SW 1271 (cell line): ENCODE data around the gene BRPF3.

Source experiments
- DNase-seq, 2 experiments: peaks; one replicate each; lab custom pipeline; 2025; lab: John Stamatoyannopoulos, UW

The BRPF3 gene

GRCh38 chr6:36269834-36270705, 73.5 kb downstream of the BRPF3 start, which contains the start of gene PNPLA1:
Gene PNPLA1, plus strand, starts transcription at chr6:36270060. Its CDS starts 400 bp downstream, at chr6:36270460.
- DNase-seq = no peak

GRCh38 chr6:36272234-36272633, 75.7 kb downstream of the BRPF3 start:
- no peak for DNase-seq

GRCh38 chr6:36273067-36273466, 76.5 kb downstream of the BRPF3 start:
- no peak for DNase-seq

GRCh38 chr6:36273802-36274514, 77.4 kb downstream of the BRPF3 start:
- DNase-seq = no peak

GRCh38 chr6:36276581-36277536, 80.3 kb downstream of the BRPF3 start:
- no peak for DNase-seq

GRCh38 chr6:36277946-36278470, 81.5 kb downstream of the BRPF3 start:
- DNase-seq = no peak

- DNase-seq = no peak
Measured at GRCh38 chr6:36280467-36280866, 83.9 kb downstream of the BRPF3 start.

- DNase-seq = no peak
Measured at GRCh38 chr6:36280983-36281382, 84.4 kb downstream of the BRPF3 start.
